Measurements from ENCODE around the gene CACNB1. TPM values are rescaled to one million over a fixed set of nuclear protein-coding genes. Genes with fewer than 3 reads are reported as not detected.
A peak's percentile ranks its signal among the peaks of the same experiment; 100 is the strongest.

The CACNB1 gene
- total RNA-seq, 1 donor: 7.8 TPM

GRCh38 chr17:39239640-39240314, 42.3 kb upstream of the CACNB1 start:
- no peak for DNase-seq (ENCODE audit: low read depth)
- H3K4me3 ChIP-seq (ENCODE audit: low read depth, low read length): no peak overlapping the region
- TF ChIP-seq CTCF (IDR thresholded peaks at IDR 0.05; ENCODE audit: insufficient read depth, low read depth, low read length): peak; percentile 67

- TF ChIP-seq CTCF (IDR thresholded peaks at IDR 0.05; ENCODE audit: insufficient read depth, low read depth, low read length): no peak
- no peak overlapping the region for H3K4me3 ChIP-seq (ENCODE audit: low read depth, low read length)
- DNase-seq (ENCODE audit: low read depth): no peak
Observed at GRCh38 chr17:39238311-39238972, 41.0 kb upstream of the CACNB1 start.

GRCh38 chr17:39237586-39237985, 40.1 kb upstream of the CACNB1 start:
- H3K4me3 ChIP-seq (ENCODE audit: low read depth, low read length): no peak overlapping the region
- DNase-seq (ENCODE audit: low read depth): no peak
- TF ChIP-seq CTCF (IDR thresholded peaks at IDR 0.05; ENCODE audit: insufficient read depth, low read depth, low read length): no peak

DNA sequence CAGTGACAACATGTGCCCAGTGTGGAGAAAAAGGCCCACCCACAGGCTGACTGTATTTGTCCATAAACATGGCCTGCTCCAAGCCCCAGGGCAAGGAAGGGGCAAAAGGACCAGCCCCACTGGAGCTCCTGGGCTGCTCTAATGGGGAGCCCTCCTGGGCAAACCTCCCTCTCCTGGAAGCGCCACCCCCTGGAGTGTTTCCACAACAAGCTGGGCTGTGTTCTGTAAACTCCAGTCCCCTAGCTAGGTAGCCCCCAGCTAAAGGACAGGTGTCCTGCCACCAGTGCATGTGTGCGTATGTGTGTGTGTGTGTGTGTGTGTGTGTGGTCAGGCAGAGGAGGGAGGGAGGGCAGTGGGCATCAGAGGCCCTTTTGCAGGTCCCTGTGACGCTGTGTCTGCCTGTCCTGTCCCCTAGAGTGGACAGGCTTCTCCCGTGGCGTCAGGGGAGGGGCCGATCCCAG, 39.5 kb upstream of the CACNB1 start:
- TF ChIP-seq CTCF (IDR thresholded peaks at IDR 0.05; ENCODE audit: insufficient read depth, low read depth, low read length): no peak
- H3K4me3 ChIP-seq (ENCODE audit: low read depth, low read length): no peak overlapping the region
- no peak for DNase-seq (ENCODE audit: low read depth)

GRCh38 chr17:39236450-39236927, 39.0 kb upstream of the CACNB1 start:
- no peak for TF ChIP-seq CTCF (IDR thresholded peaks at IDR 0.05; ENCODE audit: insufficient read depth, low read depth, low read length)
- H3K4me3 ChIP-seq (ENCODE audit: low read depth, low read length): no peak overlapping the region
- no peak for DNase-seq (ENCODE audit: low read depth)

GRCh38 chr17:39235555-39236449, 38.3 kb upstream of the CACNB1 start:
- no peak overlapping the region for H3K4me3 ChIP-seq (ENCODE audit: low read depth, low read length)
- DNase-seq (ENCODE audit: low read depth): peak; percentile 58
- TF ChIP-seq CTCF (IDR thresholded peaks at IDR 0.05; ENCODE audit: insufficient read depth, low read depth, low read length): peak; percentile 81
